Cerebellar cortex (tissue), 1 donor: Measurements from ENCODE around the gene GPR146.
A peak's percentile ranks its signal among the peaks of the same experiment; 100 is the strongest.

Source experiments
- DNase-seq: peaks from one replicate; pipeline ENCODE4 v3.0.0-alpha.2; 2015; ENCODE audit warnings: low spot score

The GPR146 gene

GRCh38 chr7:1078519-1078918, 34.2 kb downstream of the GPR146 start:
- DNase-seq, result no peak

- no peak for DNase-seq
Observed at GRCh38 chr7:1078985-1079384, 34.6 kb downstream of the GPR146 start.

DNA sequence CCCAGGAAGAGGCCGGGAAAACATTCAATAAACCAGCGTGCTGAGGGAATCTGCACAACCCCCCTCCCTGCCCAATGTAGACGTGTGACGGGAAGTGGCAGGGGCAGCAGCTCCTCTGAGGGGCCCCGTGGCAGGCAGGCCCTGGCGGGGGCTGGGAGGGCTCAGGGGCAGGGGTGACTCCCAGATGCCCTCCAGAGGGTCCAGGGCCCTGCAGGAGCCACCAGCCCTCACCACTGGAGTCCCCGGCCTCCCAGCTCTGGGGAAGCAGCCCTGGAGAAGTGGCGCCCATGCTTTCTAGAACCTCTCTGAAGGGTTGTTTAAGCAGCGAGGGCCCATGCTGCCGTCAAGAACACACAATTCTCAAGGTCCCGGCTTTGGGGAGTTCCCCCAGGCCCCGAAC, 35.2 kb downstream of the GPR146 start:
- DNase-seq, result no peak

- DNase-seq, result peak; percentile 28
Observed at GRCh38 chr7:1080252-1080920, 36.0 kb downstream of the GPR146 start.

- DNase-seq, result no peak
Observed at GRCh38 chr7:1080921-1081255, 36.5 kb downstream of the GPR146 start.

DNA sequence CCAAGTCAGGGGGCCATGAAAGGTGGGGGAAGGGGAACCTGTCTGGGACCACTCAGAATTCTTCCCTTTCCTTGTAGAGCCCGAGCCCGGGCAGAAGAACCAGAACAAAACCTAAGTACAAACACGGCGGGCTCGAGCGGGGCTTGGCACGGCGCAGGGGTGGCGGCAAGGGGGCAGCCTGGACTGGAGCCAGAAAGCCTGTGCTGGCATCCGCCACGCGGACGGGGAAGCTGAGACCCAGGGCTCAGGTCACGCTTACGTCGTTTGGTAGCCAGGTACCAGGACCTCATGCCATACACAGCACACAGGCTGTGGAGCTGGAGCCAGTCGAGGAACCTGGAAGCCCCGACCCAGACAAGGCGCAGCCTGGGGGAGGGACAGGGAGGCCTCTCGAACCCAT, 37.0 kb downstream of the GPR146 start:
- DNase-seq, result no peak

DNA sequence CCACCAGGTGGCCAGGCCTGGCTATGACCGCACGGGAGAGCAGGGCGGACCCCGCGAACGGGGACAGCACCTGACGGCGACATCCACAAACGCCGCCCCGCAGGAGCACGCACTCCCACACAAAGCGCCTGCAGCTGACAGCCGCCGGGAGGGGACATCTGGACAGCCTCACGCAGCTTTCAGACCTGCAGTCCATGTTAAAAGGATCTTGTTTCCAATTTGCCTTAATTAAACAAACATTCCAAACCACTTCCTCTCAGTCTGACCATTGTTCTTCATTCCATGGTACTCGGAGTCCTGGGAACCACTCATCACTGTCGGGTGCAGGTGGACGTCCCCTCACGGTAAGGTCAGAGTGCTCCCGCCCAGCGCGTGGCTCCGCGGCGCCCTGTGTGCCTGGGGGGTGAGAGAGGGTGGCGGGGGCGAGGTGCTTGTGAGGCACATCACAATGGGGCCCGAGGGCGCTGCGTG, 37.6 kb downstream of the GPR146 start:
- no peak for DNase-seq

DNA sequence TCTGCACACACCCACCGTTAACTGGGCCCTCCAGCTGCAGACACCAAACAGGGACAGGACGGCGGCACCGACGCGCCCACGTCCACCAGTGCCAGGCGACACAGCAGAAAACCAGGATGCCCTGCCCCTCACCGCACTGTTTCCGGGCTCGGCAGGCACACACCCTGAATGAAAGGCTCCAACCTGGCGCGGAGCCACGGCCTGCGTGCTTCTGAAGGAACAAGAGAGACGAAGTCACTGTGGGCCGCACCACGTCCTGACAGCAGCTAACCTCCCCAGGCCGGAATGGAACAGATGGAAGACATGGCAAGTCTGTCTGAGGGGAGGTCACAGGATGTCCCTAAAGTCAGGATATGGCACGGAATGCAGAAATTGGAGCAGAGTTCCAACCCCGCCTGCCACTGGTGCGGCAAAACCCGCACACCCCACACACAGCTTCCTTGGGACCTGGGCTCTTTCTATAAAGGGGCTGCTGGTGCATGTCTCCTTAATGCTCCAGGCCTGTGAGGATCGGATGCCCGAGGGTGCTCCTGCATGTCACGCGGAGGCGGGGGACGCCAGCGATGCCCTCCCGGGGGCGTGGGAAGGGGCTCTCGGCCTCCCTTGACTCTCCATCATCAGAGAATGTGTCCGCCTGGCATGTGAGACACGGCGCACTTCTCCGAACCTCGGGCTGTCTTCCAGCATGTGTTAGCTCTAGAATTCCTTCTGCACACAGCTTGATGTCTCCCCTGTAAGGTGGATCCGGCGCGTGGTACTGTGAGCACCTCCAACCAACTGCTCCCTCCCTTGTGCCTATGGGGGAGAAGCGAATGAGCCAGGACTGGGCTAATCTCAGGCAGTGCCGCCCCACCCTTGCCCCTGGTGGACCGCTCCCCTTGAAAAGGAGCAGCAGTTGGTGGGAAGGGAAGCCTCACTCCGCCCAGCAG, 39.6 kb downstream of the GPR146 start:
- peak; percentile 61 for DNase-seq

DNA sequence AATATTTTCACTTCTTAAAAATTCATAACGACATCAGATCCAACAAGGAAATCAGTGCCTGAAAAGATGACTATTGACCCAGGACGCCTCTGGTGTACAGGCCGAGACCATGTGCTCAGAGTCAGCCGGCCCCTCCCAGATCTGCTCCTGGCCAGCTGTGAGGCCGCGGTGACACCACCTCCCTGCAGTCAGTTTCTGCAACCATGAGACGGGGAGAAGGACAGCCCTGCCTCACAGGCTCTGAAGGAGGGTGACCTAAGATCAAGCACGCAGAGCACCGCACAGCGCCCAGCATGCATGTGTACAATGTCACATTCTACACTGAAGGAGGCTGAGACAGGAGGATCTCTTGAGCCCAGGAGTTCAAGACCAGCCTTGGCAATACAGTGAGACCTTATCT, 40.9 kb downstream of the GPR146 start:
- DNase-seq, result no peak

DNA sequence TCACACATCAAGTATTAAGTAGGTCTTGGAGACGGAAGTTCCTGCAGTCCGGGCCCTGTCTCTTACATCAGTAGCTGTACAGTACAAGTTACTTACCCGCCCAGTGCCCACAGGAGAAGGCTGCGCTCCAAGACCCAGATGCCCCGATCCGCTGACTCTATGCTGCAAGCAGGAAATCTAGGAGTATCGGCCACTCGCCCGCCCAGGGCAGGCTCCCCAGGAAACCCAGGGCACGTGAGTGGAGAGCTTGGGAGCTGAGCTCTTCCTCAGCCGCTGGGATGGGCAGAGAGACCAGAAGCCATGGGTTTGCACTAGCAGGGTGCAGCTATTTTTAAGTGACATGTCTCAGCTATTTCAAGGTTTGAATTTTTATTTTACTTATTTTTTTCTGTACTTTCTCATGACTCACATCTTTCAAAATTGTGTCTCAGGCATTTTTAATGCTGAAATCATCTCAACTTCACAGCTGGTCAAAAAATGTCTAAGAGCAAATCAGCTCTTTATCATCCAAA, 41.6 kb downstream of the GPR146 start:
- DNase-seq, result no peak

GRCh38 chr7:1086588-1087464, 42.5 kb downstream of the GPR146 start:
- DNase-seq, result peak; percentile 55

DNA sequence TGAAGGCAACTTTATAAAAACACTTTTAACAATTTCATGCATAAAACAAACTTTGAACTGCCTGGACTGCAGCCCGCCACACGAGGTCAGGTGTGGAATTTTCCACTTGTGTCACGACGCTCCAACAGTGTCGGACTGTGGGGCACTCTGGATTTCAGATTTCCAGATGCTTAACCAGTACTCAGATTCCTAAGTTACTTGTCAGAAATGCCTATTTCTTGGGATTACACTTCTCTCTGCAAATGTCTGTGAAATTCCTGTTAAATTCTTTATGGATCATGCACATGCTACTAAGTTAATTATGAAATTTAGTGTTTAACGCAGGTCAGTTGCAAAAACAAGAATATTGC, 43.1 kb downstream of the GPR146 start:
- no peak for DNase-seq

DNA sequence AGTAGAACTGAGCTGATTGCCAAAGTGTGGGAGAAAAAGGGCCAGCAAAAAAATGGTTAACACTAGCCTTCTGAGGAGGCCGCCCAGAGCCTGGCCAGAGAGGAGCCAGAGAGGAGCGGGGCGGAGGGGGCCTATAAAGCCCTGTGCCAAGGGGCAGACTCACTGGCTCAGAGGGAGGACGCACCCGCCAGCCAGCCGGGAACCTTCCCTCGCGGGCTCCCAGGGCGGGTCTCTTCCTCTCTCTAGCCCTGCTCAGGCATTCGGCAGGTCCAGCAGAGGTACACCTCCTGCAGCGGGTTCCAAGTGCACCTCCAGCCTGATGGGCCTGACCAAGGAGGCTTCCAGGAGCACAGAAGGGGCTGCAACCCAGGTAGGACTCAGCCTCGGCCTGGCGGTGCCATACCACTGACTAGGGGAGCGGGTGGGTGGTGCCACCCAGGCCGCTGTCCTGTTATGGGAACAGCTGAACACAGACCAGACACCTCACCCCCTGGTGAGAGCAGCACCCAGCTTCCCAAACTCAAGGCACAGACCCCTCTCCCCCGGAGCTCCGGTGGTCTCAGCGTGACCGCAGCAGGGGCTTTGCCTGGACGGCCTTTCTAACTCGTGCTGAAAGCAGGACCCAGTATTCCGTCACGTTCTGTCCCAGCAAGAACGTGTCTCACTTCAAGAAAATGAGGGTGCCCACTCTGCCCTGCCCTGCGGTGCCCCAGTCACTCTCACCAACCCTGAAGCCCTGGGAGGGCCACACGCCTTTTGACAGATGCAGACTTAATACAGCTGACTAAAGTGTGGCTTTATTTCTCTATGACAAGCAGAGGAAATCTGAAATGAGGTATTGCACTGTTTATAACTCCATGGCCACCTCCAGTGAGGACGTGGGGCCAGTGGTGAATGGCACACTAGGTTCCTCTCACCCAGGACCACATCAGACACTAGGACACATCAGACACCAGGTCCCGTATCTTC, 43.9 kb downstream of the GPR146 start, which contains the start of gene GPER1:
GPER1 (plus strand) TSS at position 162 of the 969 bp plus-strand sequence. CDS start 3,616 bp downstream, outside the sequence.
- DNase-seq, result peak; percentile 60

- DNase-seq, result no peak
Observed at GRCh38 chr7:1090236-1090635, 45.9 kb downstream of the GPR146 start.

DNA sequence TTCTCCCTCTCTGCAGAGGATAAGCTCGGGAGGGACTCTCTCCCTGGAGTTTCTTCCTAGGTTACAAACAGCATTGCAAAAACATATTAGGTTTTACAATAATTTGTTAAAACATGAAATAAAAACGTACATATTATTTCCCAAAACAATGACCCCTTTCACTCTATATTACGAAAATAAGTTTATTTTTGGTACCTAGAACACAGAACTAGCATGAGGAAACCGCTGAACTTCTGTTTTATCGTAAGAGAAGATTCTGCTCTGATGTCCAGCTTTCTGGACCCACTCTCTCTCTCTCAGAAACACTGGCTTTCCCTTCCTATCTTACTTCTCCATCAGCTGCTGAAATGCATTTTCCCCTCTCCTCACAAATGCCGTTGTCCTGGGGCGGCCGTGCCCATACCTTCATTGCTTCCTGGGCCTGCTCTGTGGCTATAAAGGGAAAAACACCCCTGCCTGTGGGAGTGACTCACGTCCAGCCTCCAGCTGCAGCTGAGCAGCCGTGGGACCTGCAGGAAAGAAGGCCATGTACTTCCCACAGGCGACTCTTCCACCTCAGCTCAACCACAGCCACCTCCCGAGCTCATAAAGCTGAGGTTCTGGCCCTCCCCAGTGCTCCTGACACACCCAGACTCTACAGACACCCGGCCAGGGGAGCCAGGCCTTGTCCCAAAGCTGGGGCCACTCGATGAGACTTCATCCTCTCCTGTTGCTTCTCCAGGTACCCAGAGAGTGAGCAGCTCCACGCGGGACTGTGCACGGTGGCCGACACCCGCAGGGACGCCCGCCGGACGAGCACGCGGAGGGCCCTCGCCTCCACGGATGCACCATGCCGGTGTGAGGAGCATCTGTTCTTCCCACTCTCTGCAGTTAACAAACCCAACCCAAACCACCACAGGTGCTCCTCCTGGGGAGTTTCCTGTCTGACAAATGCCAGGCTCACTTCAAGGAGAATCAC, 46.6 kb downstream of the GPR146 start:
- DNase-seq, result no peak

DNA sequence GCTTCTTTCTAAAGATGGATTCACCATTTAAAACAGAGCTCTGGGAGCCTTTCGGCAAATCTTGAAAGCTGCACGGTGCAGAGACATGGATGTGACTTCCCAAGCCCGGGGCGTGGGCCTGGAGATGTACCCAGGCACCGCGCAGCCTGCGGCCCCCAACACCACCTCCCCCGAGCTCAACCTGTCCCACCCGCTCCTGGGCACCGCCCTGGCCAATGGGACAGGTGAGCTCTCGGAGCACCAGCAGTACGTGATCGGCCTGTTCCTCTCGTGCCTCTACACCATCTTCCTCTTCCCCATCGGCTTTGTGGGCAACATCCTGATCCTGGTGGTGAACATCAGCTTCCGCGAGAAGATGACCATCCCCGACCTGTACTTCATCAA, 47.3 kb downstream of the GPR146 start:
- no peak for DNase-seq

- DNase-seq, result no peak
Observed at GRCh38 chr7:1092161-1092632, 47.9 kb downstream of the GPR146 start.

GRCh38 chr7:1092806-1093501, 48.6 kb downstream of the GPR146 start:
- no peak for DNase-seq

DNA sequence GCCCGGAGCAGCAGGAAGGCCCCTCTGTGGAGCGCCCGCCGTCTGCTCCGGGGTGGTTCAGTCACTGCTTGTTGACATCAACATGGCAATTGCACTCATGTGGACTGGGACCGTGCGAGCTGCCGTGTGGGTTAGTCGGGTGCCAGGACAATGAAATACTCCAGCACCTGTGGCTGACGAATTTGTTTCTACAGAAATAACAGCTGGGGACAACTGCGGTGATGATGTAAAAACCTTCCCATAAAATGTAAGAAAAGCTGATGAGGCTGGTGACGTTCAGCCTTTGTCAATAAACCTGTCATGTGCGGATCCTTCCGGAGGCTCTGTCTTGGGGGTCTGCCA, 49.1 kb downstream of the GPR146 start:
- DNase-seq, result no peak
